ENCODE results near the gene TRPC4AP. TPM values are rescaled to one million over a fixed set of nuclear protein-coding genes. Genes with fewer than 3 reads are reported as not detected.
"Not testable (repeated sequence)": the region's sequence is repeated elsewhere in the genome, so short reads cannot be mapped to it uniquely, and the experiment has no call there.

TRPC4AP gene
- total RNA-seq, 2 experiments from 2014 or later = 59.9 to 60.6 TPM

DNA sequence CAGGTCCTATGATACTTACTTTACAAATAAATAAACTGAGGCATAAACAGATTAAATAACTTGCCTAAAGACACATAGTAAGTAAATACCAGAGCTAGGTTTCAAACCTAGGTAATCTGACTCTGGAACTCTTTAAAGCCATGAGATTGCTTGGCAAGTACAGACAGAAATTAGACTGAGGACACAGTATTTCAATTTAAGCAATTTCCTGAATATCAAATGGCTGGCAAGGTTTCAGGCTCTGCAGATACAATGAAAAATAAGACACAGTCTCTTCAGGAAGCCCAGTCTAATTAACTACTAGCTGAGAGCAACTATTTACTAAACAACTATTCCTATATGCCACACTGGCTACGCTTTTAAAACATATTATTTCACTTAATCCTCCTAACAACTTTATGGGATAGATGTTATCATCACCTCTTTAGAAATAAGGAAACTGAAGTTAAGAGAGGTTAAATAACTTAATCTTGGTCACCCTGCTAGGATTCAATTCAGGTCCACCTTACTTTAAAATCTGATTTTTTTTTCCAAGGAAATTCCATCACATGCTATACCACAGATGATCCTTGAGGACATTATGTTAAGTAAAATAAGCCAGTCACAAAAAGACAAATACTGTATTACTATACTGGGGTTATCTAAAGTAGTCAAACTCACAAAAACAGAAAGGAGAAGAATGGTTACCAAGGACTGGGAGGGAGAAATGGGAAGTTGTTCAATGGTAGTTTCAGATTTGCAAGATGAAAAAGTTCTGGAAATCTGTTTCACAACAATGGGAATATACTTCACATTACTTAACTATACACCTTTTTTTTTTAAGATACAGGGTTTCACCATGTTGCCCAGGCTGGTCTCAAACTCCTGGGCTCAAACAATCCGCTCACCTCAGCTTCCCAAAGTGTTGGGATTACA, 4.1 kb downstream of the TRPC4AP start:
- H3K9me3 Mint-ChIP-seq = no peaks in the 10 kb centered on the region
- no peak for ATAC-seq (ENCODE audit: low read depth)
- H3K27ac Mint-ChIP-seq = no peak overlapping the region
- DNase-seq = no peak
- no peaks in the 10 kb centered on the region for H3K27me3 Mint-ChIP-seq
- peaks cover 43% of the 10 kb centered on the region for H3K4me1 Mint-ChIP-seq
- POLR2A ChIA-PET = no interaction called here
- no peak overlapping the region for H3K4me3 Mint-ChIP-seq
- peaks cover 18% of the 10 kb centered on the region for H3K36me3 Mint-ChIP-seq

- Mint-ChIP-seq H3K27me3 (no peaks in the 10 kb centered on the region), H3K27ac (no peak overlapping the region), H3K4me3 (no peak overlapping the region), H3K36me3 (peaks cover 18% of the 10 kb centered on the region), H3K4me1 (peaks cover 39% of the 10 kb centered on the region), H3K9me3 (no peaks in the 10 kb centered on the region)
- DNase-seq (no peak), ATAC-seq (ENCODE audit: low read depth) (no peak)
- POLR2A ChIA-PET = no interaction called here
Measured at GRCh38 chr20:35087791-35088190, 4.8 kb downstream of the TRPC4AP start.

DNA sequence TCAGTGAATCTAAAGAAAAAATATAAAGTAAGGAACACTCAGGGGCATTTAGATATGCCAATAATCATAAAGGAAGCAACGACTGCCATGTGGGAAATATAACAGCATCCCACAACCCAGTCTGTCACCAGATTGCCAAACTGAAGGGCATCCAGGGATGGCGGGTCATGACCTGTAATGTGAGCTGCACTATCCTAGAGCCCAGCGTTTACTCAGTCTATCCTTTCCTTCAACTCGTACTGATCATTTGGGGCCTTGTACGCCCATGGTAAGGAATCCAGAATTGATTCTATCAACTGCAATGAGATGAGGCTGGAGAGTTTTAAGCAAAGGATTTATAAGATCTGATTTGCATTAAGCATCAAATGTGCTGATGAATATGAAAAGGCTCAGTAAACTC, 5.3 kb downstream of the TRPC4AP start:
- Mint-ChIP-seq H3K27me3 (no peaks in the 10 kb centered on the region), H3K27ac (no peak overlapping the region), H3K4me1 (peaks cover 39% of the 10 kb centered on the region), H3K4me3 (no peak overlapping the region), H3K9me3 (no peaks in the 10 kb centered on the region), H3K36me3 (peaks cover 18% of the 10 kb centered on the region)
- POLR2A ChIA-PET = no interaction called here
- no peak for DNase-seq
- ATAC-seq (ENCODE audit: low read depth) = no peak

GRCh38 chr20:35085477-35086225, 7.0 kb downstream of the TRPC4AP start:
- Mint-ChIP-seq H3K36me3 (peaks cover 16% of the 10 kb centered on the region), H3K27me3 (no peaks in the 10 kb centered on the region)
- POLR2A ChIA-PET = no interaction called here

DNA sequence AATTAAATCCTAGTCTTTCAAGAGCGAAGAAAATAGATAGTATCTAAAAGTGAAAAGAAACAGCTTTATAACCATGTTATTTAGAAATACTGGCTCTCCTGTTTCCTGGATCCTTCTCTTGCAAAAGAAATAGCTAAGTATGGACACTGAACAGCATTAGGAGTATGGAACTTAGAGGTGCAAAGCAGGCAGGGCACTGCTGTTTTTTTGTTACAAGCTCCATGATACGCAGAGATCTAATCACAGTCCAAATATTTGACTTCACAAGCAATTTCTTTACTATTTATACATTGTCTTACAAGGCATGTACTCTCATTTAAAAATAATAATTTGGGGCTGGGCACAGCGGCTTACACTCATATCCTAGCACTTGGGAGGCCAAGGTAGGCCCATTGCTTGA, 7.6 kb downstream of the TRPC4AP start:
- no peak overlapping the region for H3K27ac Mint-ChIP-seq
- ATAC-seq (ENCODE audit: low read depth) = no peak
- POLR2A ChIA-PET = no interaction called here

More at GRCh38 chr20:35085477-35086225, 7.0 kb downstream of the TRPC4AP start:
- peak overlapping the region; percentile 72 for H3K27ac Mint-ChIP-seq
- no peak overlapping the region for H3K4me3 Mint-ChIP-seq
- DNase-seq (no peak), ATAC-seq (ENCODE audit: low read depth) (peak; percentile 82)
- H3K9me3 Mint-ChIP-seq = no peaks in the 10 kb centered on the region
- H3K4me1 Mint-ChIP-seq = peaks cover 32% of the 10 kb centered on the region

GRCh38 chr20:35080348-35080642, 12.3 kb downstream of the TRPC4AP start:
- Mint-ChIP-seq H3K36me3 (peaks cover 36% of the 10 kb centered on the region), H3K4me1 (peaks cover 24% of the 10 kb centered on the region)
- DNase-seq; H3K27me3 Mint-ChIP-seq; ATAC-seq (ENCODE audit: low read depth); POLR2A ChIA-PET; H3K27ac Mint-ChIP-seq; H3K4me3 Mint-ChIP-seq; H3K9me3 Mint-ChIP-seq: not testable (repeated sequence)

More for the DNA sequence above, 7.6 kb downstream of the TRPC4AP start:
- Mint-ChIP-seq H3K9me3 (no peaks in the 10 kb centered on the region), H3K36me3 (peaks cover 14% of the 10 kb centered on the region), H3K4me1 (peaks cover 31% of the 10 kb centered on the region), H3K4me3 (no peak overlapping the region), H3K27me3 (no peaks in the 10 kb centered on the region)
- DNase-seq = no peak

GRCh38 chr20:35079472-35080347, 12.9 kb downstream of the TRPC4AP start:
- Mint-ChIP-seq H3K4me1 (peaks cover 19% of the 10 kb centered on the region), H3K4me3 (peak overlapping the region; percentile 16), H3K27me3 (no peaks in the 10 kb centered on the region), H3K27ac (peak overlapping the region; percentile 21), H3K36me3 (peaks cover 41% of the 10 kb centered on the region), H3K9me3 (peaks cover 4% of the 10 kb centered on the region)
- DNase-seq = no peak
- peak; percentile 30 for ATAC-seq (ENCODE audit: low read depth)
- POLR2A ChIA-PET = interaction anchor here (0.6 kb wide), 1 partner anchor 433 kb away, joined by 3 read pairs; no protein-coding TSS in a partner anchor

DNA sequence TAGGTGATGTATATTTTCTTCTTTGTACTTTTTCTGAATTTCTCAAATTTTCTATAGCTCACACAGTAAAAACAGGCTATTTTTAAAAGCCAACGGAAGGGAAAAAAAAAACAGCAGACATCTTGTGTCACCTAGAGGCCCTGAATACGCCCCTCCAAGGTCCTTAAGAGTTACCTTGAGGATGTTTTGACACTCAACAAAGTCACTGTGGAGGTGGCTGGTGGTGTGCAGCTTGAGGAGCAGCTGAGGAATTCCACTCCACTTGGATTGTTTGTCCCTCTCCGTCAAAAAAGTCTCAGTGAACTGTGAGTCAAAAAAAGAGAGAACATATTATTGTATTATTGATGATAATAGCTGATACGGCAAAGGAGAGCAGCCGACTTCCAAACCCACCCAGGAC, 14.7 kb downstream of the TRPC4AP start:
- POLR2A ChIA-PET = no interaction called here
- Mint-ChIP-seq H3K36me3 (peaks cover 53% of the 10 kb centered on the region), H3K27ac (no peak overlapping the region), H3K4me1 (peaks cover 16% of the 10 kb centered on the region), H3K4me3 (no peak overlapping the region), H3K9me3 (peaks cover 9% of the 10 kb centered on the region), H3K27me3 (no peaks in the 10 kb centered on the region)
- no peak for DNase-seq
- ATAC-seq (ENCODE audit: low read depth) = no peak

GRCh38 chr20:35077341-35077740, 15.3 kb downstream of the TRPC4AP start:
- no peak for DNase-seq
- H3K27me3 Mint-ChIP-seq = no peaks in the 10 kb centered on the region
- POLR2A ChIA-PET = no interaction called here
- H3K4me3 Mint-ChIP-seq = no peak overlapping the region
- H3K36me3 Mint-ChIP-seq = peaks cover 57% of the 10 kb centered on the region
- peaks cover 11% of the 10 kb centered on the region for H3K9me3 Mint-ChIP-seq
- no peak overlapping the region for H3K27ac Mint-ChIP-seq
- peaks cover 16% of the 10 kb centered on the region for H3K4me1 Mint-ChIP-seq
- no peak for ATAC-seq (ENCODE audit: low read depth)

DNA sequence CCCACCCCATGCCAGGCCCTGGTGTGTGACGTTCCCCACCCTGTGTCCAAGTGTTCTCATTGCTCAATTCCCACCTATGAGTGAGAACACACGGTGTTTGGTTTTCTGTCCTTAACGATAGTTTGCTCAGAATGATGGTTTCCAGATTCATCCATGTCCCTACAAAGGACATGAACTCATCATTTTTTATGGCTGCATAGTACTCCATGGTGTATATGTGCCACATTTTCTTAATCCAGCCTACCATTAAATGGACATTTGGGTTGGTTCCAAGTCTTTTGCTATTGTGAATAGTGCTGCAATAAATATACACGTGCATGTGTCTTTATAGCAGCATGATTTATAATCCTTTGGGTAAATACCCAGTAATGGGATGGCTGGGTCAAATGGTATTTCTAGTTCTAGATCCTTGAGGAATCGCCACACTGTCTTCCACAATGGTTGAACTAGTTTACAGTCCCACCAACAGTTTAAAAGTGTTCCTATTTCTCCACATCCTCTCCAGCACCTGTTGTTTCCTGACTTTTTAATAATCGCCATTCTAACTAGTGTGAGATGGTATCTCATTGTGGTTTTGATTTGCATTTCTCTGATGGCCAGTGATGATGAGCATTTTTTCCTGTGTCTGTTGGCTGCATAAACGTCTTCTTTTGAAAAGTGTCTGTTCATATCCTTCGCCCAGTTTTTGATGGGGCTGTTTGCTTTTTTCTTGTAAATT, 21.0 kb downstream of the TRPC4AP start:
- ATAC-seq (ENCODE audit: low read depth); H3K4me1 Mint-ChIP-seq; DNase-seq; H3K27ac Mint-ChIP-seq; H3K4me3 Mint-ChIP-seq; POLR2A ChIA-PET; H3K27me3 Mint-ChIP-seq: not testable (repeated sequence)
- Mint-ChIP-seq H3K36me3 (peaks cover 56% of the 10 kb centered on the region), H3K9me3 (peaks cover 16% of the 10 kb centered on the region)

DNA sequence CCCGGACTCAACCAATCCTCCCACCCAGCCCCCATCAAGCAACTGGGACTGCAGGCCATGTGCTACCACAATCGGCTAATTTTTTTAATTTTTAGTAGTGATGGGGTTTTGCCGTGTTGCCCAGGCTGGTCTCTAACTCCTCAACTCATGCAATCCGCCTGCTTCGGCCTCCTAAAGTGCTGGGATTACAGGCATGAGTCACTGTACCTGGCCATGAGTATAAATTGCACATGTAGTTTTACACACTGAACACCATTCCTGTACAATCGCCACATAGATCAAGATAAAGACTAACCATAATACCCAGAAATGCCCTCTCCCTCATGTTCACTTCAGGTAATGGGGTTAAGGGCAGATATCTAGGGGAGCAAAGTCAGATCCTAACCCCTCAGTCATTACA, 26.4 kb downstream of the TRPC4AP start:
- H3K9me3 Mint-ChIP-seq = no peaks in the 10 kb centered on the region
- H3K4me3 Mint-ChIP-seq = no peak overlapping the region
- H3K36me3 Mint-ChIP-seq = peaks cover 42% of the 10 kb centered on the region
- H3K27ac Mint-ChIP-seq = no peak overlapping the region
- POLR2A ChIA-PET = no interaction called here
- peaks cover 32% of the 10 kb centered on the region for H3K4me1 Mint-ChIP-seq
- DNase-seq (no peak), ATAC-seq (ENCODE audit: low read depth) (no peak)
- no peaks in the 10 kb centered on the region for H3K27me3 Mint-ChIP-seq

DNA sequence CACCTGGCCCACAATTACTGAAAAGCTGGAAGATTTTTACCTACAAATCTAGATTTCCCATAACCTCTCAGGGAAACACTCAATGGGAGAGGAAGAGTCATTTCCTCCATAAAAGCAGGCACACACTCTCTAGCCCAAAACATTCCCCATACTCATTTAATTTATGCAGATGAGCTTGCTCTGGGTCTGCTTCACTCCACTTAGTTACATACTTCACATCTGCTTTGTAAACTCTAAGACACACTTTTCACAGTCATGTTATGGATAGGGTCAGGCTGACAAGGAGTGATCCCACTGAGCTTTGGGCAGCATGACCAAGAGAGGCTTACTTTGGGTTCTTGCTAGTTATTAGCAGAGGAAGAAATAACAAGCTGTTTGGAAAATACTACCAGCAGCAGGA, 27.4 kb downstream of the TRPC4AP start:
- no peak overlapping the region for H3K27ac Mint-ChIP-seq
- H3K27me3 Mint-ChIP-seq = no peaks in the 10 kb centered on the region
- H3K9me3 Mint-ChIP-seq = no peaks in the 10 kb centered on the region
- peaks cover 45% of the 10 kb centered on the region for H3K36me3 Mint-ChIP-seq
- ATAC-seq (ENCODE audit: low read depth) (no peak), DNase-seq (no peak)
- H3K4me1 Mint-ChIP-seq = peaks cover 29% of the 10 kb centered on the region
- H3K4me3 Mint-ChIP-seq = no peak overlapping the region
- POLR2A ChIA-PET = no interaction called here

- Mint-ChIP-seq H3K27ac (peak overlapping the region; percentile 30), H3K27me3 (no peaks in the 10 kb centered on the region), H3K36me3 (peaks cover 59% of the 10 kb centered on the region), H3K4me1 (peaks cover 32% of the 10 kb centered on the region), H3K4me3 (peak overlapping the region; percentile 26), H3K9me3 (peaks cover 3% of the 10 kb centered on the region)
- POLR2A ChIA-PET = no interaction called here
- DNase-seq = no peak
- ATAC-seq (ENCODE audit: low read depth) = no peak
Measured at GRCh38 chr20:35063168-35063567, 29.4 kb downstream of the TRPC4AP start.
